IPS DF 6.9 (cell line): Measurements from ENCODE around the gene CTCF.
A peak's percentile ranks its signal among the peaks of the same experiment; 100 is the strongest.

Experiments
- DNase-seq: peaks from one replicate; pipeline ENCODE4 v3.0.0-alpha.2; 2013; ENCODE audit warnings: low read depth, low spot score
- H3K27ac ChIP-seq: one replicate; pipeline ENCODE4 v1.5.1; 2013; ENCODE audit warnings: low read length, control low read depth
- H3K27me3 ChIP-seq: 2 replicates; pipeline ENCODE4 v1.6.1; 2013; ENCODE audit warnings: mild to moderate bottlenecking, low read length; ENCODE audit not compliant: control insufficient read depth, insufficient read depth
- H3K36me3 ChIP-seq: 2 replicates; pipeline ENCODE4 v1.6.1; 2013; ENCODE audit warnings: low read length; ENCODE audit not compliant: control insufficient read depth, insufficient read depth
- H3K4me1 ChIP-seq: 2 replicates; pipeline ENCODE4 v1.6.1; 2013; ENCODE audit warnings: low read length; ENCODE audit not compliant: control insufficient read depth, insufficient read depth
- H3K4me3 ChIP-seq: 2 replicates; pipeline ENCODE4 v1.5.1; 2013; ENCODE audit warnings: mild to moderate bottlenecking, low read length
- H3K9me3 ChIP-seq: 2 replicates; pipeline ENCODE4 v1.6.1; 2013; ENCODE audit warnings: low read length, inconsistent platforms; ENCODE audit not compliant: control insufficient read depth, insufficient read depth
- WGBS: extraction: QIAGEN DNeasy Blood & Tissue Kit; methylation state at CpG from one replicate; pipeline ENCODE4 v1.1.7; 2013; ENCODE audit warnings: mixed read lengths, missing lambda C conversion rate; ENCODE audit not compliant: insufficient read length, insufficient coverage; 5-methylcytosine and 5-hydroxymethylcytosine counted together

CTCF gene

DNA sequence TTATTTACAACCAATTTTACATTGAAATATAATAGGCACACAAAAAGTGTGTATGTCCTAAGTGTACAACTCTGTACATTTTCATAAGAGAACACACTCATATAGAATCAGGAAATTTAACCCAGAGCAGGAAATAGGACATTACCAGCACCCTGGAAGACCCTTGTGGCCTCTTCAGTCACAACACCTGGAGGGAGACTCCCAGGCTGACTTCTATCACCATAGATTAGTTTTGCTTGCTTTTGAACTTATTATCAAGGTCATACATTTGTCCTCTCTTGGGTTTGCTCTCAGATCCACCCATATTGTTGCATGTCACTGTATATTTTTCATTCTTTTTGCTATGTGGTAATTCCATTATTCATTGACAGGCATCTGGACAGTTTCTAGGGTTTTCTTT, 27.9 kb upstream of the CTCF start:
- H3K9me3 ChIP-seq, result no peaks in the 10 kb centered on the region
- no peaks in the 10 kb centered on the region for H3K36me3 ChIP-seq
- DNase-seq, result no peak
- peaks cover 5% of the 10 kb centered on the region; the same call in 1 of the 2 replicates for H3K4me1 ChIP-seq
- no peak overlapping the region for H3K4me3 ChIP-seq
- H3K27me3 ChIP-seq, result peaks cover 68% of the 10 kb centered on the region
- H3K27ac ChIP-seq, result no peak overlapping the region

DNA sequence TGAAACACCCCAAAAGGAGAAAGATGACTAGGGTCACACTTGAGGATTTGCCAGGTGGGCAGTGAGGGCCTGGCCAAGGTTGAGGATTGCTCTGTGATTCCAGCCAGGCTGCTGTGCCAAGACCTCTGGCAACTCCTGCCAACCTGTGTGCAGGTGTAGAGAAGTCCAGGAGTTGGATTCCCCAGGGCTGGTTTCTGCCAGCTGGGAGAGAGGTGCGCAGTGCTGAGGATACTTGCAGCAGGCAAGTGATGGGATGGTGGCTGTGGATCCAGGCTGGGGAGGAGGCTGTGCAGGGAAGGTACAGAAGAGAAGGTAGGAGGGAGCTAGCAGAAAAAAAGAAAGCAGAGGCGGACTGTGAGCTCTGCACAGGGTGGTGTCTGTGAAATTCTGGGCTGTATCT, 27.1 kb upstream of the CTCF start:
- Histone ChIP-seq H3K4me3 (no peak overlapping the region), H3K36me3 (no peaks in the 10 kb centered on the region), H3K27me3 (peaks cover 62% of the 10 kb centered on the region), H3K27ac (no peak overlapping the region), H3K9me3 (no peaks in the 10 kb centered on the region), H3K4me1 (peaks cover 5% of the 10 kb centered on the region; the same call in 1 of the 2 replicates)
- no CpG with 5 or more reads among the region's 2 CpGs for WGBS
- no peak for DNase-seq

DNA sequence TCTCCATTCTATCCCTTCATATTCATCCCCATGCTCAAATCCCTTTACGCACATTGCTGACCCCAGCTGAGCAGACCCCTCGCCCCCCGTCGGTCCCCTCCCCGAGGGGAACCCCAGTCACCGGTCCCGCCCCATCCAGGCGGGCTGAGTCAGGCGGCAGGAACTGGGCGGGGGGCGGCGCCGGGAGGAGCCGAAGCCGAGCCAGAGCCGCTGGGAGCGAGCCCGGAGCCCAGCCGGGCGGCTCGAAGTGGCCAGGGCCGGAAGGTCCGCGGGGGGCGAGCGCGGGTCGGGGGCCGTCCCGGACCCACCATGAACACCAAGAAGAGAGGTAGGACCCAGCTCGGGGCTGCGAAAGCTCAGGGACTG, 25.1 kb upstream of the CTCF start:
- no peak for DNase-seq
- peak overlapping the region; percentile 47; the same call in 1 of the 2 replicates for H3K4me3 ChIP-seq
- H3K36me3 ChIP-seq, result no peaks in the 10 kb centered on the region
- no peaks in the 10 kb centered on the region for H3K9me3 ChIP-seq
- WGBS, result no CpG with 5 or more reads among the region's 32 CpGs
- H3K27ac ChIP-seq, result no peak overlapping the region
- peaks cover 44% of the 10 kb centered on the region for H3K27me3 ChIP-seq
- peaks cover 5% of the 10 kb centered on the region; the same call in 1 of the 2 replicates for H3K4me1 ChIP-seq

DNA sequence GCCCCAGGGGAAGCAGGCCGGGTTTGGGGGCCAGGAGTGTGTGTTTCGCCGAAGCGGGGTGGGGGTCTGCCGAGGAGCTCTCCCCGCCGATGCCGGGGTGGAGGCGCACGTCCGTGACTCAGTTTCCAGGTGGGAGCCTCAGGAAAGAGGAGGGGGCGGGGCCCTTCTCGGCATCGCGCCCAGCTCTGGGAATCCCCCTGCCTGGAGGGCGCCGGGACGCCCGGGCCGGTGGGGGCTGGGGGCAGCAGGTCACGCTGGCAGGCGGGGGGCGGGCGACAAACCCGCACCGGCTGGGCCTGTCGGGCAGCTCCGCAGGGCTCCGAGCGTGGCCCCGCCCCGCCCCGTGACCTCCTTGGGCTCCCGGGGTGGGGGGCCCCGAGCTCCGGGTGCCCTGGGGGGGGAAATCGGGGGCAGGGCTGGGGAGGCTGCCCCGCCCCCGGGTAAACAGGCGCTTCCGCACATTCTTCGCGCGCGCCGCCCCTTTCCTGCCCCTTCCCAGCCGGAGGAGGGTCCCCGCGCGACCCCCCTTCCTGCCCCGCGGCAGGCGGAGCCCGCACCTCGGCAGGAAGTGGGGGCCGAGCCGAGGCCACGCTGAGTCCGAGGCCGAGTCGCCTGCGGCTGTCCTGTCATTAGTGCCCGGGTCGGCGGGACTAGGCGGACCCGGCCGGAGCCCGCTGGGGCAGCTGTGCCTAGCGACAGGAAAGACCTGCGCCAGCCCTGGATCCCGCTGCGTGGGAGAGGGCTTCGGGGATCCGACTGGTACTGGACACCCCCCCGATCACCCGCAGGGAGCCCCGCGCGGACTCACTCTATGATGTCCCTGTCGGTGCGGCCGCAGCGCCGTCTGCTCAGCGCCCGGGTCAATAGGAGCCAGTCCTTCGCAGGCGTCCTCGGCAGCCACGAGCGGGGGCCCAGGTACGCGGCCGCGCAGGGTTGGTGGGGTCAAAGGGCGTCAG, 24.4 kb upstream of the CTCF start:
- Histone ChIP-seq H3K4me3 (peak overlapping the region; percentile 47; the same call in 1 of the 2 replicates), H3K4me1 (peaks cover 5% of the 10 kb centered on the region; the same call in 1 of the 2 replicates), H3K9me3 (no peaks in the 10 kb centered on the region), H3K27ac (no peak overlapping the region), H3K27me3 (peaks cover 38% of the 10 kb centered on the region), H3K36me3 (no peaks in the 10 kb centered on the region)
- no peak for DNase-seq
- no CpG with 5 or more reads among the region's 97 CpGs for WGBS

DNA sequence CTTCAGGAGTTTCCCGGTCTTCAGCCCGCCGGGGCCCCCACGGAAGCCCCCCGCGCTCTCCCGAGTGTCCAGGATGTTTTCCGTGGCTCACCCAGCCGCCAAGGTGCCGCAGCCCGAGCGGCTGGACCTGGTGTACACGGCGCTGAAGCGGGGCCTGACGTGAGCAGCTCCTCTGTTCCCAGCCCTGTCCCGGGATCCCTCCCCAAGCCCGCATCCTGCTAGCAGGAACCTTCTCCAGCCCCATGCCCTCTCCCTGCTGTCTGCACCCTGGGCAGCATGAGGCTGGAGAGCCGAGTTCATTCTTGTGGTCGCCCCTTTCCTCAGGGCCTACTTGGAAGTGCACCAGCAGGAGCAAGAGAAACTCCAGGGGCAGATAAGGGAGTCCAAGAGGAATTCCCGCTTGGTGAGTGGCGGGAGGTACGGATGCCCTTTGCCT, 23.6 kb upstream of the CTCF start:
- no CpG with 5 or more reads among the region's 23 CpGs for WGBS
- no peak for DNase-seq
- Histone ChIP-seq H3K27ac (no peak overlapping the region), H3K9me3 (no peaks in the 10 kb centered on the region), H3K27me3 (peaks cover 31% of the 10 kb centered on the region), H3K4me3 (peak overlapping the region; percentile 47; the same call in 1 of the 2 replicates), H3K4me1 (peaks cover 5% of the 10 kb centered on the region; the same call in 1 of the 2 replicates), H3K36me3 (no peaks in the 10 kb centered on the region)

DNA sequence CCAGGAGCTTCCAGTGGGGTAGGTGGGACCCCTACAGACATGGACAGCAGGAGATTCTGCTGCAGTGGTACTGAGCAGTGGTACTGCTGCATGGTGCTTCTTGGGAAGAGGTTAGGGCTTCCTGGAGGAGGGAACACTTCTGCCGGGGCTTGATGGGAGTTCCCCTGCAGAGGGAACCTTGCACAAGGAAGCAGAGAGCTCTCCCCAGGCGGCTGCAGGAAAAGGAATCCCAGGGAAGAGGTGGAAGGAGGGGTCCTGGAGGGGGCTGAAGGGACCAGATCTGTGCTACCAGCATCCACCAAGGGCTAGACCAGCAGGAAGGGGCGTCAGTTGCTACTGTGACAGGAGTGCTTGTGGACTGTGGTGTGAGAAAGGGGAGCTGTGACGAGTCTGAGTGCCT, 23.1 kb upstream of the CTCF start:
- peaks cover 5% of the 10 kb centered on the region; the same call in 1 of the 2 replicates for H3K4me1 ChIP-seq
- no peaks in the 10 kb centered on the region for H3K36me3 ChIP-seq
- no peak overlapping the region for H3K4me3 ChIP-seq
- no peaks in the 10 kb centered on the region for H3K9me3 ChIP-seq
- DNase-seq, result no peak
- no peak overlapping the region for H3K27ac ChIP-seq
- WGBS, result no CpG with 5 or more reads among the region's 4 CpGs
- peaks cover 31% of the 10 kb centered on the region for H3K27me3 ChIP-seq

DNA sequence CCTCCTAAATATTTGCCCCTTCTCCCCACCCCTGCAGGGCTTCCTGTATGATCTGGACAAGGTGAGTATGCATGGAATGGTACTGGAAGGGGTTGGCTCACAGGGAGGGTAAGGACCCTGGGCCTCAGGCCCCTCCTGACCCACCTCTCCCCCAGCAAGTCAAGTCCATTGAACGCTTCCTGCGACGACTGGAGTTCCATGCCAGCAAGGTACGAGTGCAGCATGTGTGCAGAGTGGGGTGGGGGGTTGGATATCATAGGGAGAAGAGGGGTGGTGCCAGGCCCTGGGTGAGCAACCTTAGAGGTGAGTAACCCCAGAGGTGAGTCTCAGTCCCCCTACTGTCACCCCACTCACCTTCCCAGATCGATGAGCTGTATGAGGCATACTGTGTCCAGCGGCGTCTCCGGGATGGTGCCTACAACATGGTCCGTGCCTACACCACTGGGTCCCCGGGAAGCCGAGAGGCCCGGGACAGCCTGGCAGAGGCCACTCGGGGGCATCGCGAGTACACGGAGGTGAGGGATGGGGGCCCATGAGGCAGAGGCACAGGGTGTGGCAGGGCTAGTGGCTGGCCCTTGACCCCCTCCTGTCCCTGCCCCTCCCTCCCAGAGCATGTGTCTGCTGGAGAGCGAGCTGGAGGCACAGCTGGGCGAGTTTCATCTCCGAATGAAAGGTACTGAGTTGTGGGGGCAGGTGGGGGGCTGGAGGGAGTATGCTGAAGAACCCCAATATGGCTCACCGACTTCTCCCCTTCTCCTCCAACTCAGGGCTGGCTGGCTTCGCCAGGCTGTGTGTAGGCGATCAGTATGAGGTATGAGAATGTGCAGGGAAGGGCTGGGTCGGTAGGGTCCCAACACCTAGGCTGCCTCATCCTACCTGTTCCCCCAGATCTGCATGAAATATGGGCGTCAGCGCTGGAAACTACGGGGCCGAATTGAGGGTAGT, 22.4 kb upstream of the CTCF start:
- no peaks in the 10 kb centered on the region for H3K9me3 ChIP-seq
- DNase-seq, result no peak
- no peaks in the 10 kb centered on the region for H3K36me3 ChIP-seq
- no peak overlapping the region for H3K4me3 ChIP-seq
- peaks cover 5% of the 10 kb centered on the region; the same call in 1 of the 2 replicates for H3K4me1 ChIP-seq
- no peak overlapping the region for H3K27ac ChIP-seq
- peaks cover 31% of the 10 kb centered on the region for H3K27me3 ChIP-seq
- no CpG with 5 or more reads among the region's 27 CpGs for WGBS

DNA sequence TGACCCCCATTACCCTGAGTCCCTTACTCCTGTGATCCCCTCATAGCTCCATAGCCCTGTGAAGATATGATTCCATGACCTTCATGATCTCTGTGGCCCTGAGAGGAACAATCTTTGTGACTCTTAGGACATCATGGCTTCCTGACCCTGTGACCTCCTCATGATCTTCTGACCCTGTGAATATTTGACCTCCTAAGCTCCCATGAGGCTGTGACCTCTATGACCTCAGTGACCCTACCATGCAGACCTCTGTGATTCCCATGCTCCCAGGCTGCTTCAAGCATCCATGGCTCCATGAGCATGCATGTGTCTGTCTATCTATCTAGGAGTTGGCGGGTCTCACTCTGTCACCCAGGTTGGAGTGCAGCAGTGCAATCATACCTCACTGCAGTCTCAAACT, 21.6 kb upstream of the CTCF start:
- no peaks in the 10 kb centered on the region for H3K9me3 ChIP-seq
- peaks cover 23% of the 10 kb centered on the region for H3K27me3 ChIP-seq
- no peak overlapping the region for H3K27ac ChIP-seq
- H3K4me1 ChIP-seq, result peaks cover 5% of the 10 kb centered on the region; the same call in 1 of the 2 replicates
- no peak overlapping the region for H3K4me3 ChIP-seq
- H3K36me3 ChIP-seq, result no peaks in the 10 kb centered on the region
- WGBS, result no CpG with 5 or more reads among the region's 1 CpG
- DNase-seq, result no peak

DNA sequence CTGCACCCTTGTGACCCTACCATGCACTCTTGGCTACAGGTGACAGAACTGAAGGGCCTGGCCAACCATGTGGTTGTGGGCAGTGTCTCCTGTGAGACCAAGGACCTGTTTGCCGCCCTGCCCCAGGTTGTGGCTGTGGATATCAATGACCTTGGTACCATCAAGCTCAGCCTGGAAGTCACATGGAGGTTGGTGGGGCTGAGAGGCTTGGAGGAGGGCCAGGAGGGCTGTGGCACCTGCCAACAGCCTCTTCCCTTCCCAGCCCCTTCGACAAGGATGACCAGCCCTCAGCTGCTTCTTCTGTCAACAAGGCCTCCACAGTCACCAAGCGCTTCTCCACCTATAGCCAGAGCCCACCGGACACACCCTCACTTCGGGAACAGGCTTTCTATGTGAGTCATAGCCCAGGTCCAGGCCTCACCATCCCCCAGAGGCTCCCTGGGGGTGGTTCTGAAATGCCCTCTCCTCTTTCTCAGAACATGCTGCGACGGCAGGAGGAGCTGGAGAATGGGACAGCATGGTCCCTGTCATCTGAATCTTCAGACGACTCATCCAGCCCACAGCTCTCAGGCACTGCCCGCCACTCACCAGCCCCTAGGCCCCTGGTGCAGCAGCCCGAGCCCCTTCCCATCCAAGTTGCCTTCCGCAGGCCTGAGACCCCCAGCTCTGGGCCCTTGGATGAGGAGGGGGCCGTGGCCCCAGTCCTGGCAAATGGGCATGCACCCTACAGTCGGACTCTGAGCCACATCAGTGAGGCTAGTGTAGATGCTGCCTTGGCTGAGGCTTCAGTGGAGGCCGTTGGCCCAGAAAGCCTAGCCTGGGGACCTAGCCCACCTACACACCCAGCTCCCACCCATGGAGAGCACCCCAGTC, 20.7 kb upstream of the CTCF start:
- Histone ChIP-seq H3K36me3 (no peaks in the 10 kb centered on the region), H3K27me3 (peaks cover 17% of the 10 kb centered on the region), H3K4me1 (peaks cover 2% of the 10 kb centered on the region; the same call in 1 of the 2 replicates), H3K4me3 (no peak overlapping the region), H3K27ac (no peak overlapping the region), H3K9me3 (no peaks in the 10 kb centered on the region)
- DNase-seq, result no peak
- WGBS, result no CpG with 5 or more reads among the region's 14 CpGs
